ENCODE measurements around the gene TM6SF1.
"Not testable (repeated sequence)": the region's sequence is repeated elsewhere in the genome, so short reads cannot be mapped to it uniquely, and the experiment has no call there.

The TM6SF1 gene

GRCh38 chr15:83123529-83123928 lies 16.1 kb downstream of the TM6SF1 start:
- no peak overlapping the region for H3K4me3 ChIP-seq (ENCODE audit: low read depth, low read length)
- DNase-seq (ENCODE audit: low read depth, low spot score), result no peak
- TF ChIP-seq CTCF (IDR thresholded peaks at IDR 0.05; ENCODE audit: low read depth, low read length), result no peak
- in situ Hi-C loops (cut with HindIII; ENCODE audit: low sequenced_read_pairs), result no loop called here

- H3K4me3 ChIP-seq (ENCODE audit: low read depth, low read length), result no peak overlapping the region
- no peak for TF ChIP-seq CTCF (IDR thresholded peaks at IDR 0.05; ENCODE audit: low read depth, low read length)
- in situ Hi-C loops (cut with HindIII; ENCODE audit: low sequenced_read_pairs), result no loop called here
- no peak for DNase-seq (ENCODE audit: low read depth, low spot score)
These were observed 20.2 kb downstream of the TM6SF1 start for GRCh38 chr15:83127547-83128150.

GRCh38 chr15:83129791-83130190 lies 22.3 kb downstream of the TM6SF1 start:
- in situ Hi-C loops (cut with HindIII; ENCODE audit: low sequenced_read_pairs), result no loop called here
- no peak for TF ChIP-seq CTCF (IDR thresholded peaks at IDR 0.05; ENCODE audit: low read depth, low read length)
- H3K4me3 ChIP-seq (ENCODE audit: low read depth, low read length), result no peak overlapping the region
- DNase-seq (ENCODE audit: low read depth, low spot score), result no peak

- TF ChIP-seq CTCF (IDR thresholded peaks at IDR 0.05; ENCODE audit: low read depth, low read length), result no peak
- DNase-seq (ENCODE audit: low read depth, low spot score), result no peak
- in situ Hi-C loops (cut with HindIII; ENCODE audit: low sequenced_read_pairs), result no loop called here
- no peak overlapping the region for H3K4me3 ChIP-seq (ENCODE audit: low read depth, low read length)
These were observed 25.5 kb downstream of the TM6SF1 start for GRCh38 chr15:83132861-83133523.

GRCh38 chr15:83142151-83142550 lies 34.7 kb downstream of the TM6SF1 start:
- H3K4me3 ChIP-seq (ENCODE audit: low read depth, low read length); in situ Hi-C loops (cut with HindIII; ENCODE audit: low sequenced_read_pairs); DNase-seq (ENCODE audit: low read depth, low spot score): not testable (repeated sequence)

GRCh38 chr15:83144771-83145170 lies 37.3 kb downstream of the TM6SF1 start:
- in situ Hi-C loops (cut with HindIII; ENCODE audit: low sequenced_read_pairs), result no loop called here
- TF ChIP-seq CTCF (IDR thresholded peaks at IDR 0.05; ENCODE audit: low read depth, low read length), result no peak
- no peak overlapping the region for H3K4me3 ChIP-seq (ENCODE audit: low read depth, low read length)
- DNase-seq (ENCODE audit: low read depth, low spot score), result no peak

- DNase-seq (ENCODE audit: low read depth, low spot score), result no peak
- TF ChIP-seq CTCF (IDR thresholded peaks at IDR 0.05; ENCODE audit: low read depth, low read length), result no peak
- no peak overlapping the region for H3K4me3 ChIP-seq (ENCODE audit: low read depth, low read length)
- in situ Hi-C loops (cut with HindIII; ENCODE audit: low sequenced_read_pairs), result no loop called here
These were observed 45.8 kb downstream of the TM6SF1 start for GRCh38 chr15:83153288-83153687.

All from astrocyte of the spinal cord (primary cell).